Raji (cell line): ENCODE data around the gene CHID1.

Experiments used
- POLR2A ChIP-seq: IDR thresholded peaks from 2 replicates; pipeline ENCODE4 v1.6.1; 2011; ENCODE audit warnings: low read depth, low read length, control low read depth; ENCODE audit not compliant: insufficient read depth

Gene CHID1

GRCh38 chr11:900545-900944, 10.1 kb downstream of the CHID1 start:
- TF ChIP-seq POLR2A: no peak

- no peak for TF ChIP-seq POLR2A
Measured at GRCh38 chr11:899724-900123, 10.9 kb downstream of the CHID1 start.

GRCh38 chr11:898540-899190, 11.9 kb downstream of the CHID1 start:
- no peak for TF ChIP-seq POLR2A

- TF ChIP-seq POLR2A: no peak
Measured at GRCh38 chr11:898143-898511, 12.5 kb downstream of the CHID1 start.

- no peak for TF ChIP-seq POLR2A
Measured at GRCh38 chr11:897253-898142, 13.1 kb downstream of the CHID1 start.

- TF ChIP-seq POLR2A: no peak
Measured at GRCh38 chr11:895331-896110, 15.1 kb downstream of the CHID1 start.

GRCh38 chr11:894575-895201, 15.9 kb downstream of the CHID1 start:
- TF ChIP-seq POLR2A: no peak

- no peak for TF ChIP-seq POLR2A
Measured at GRCh38 chr11:893008-893654, 17.5 kb downstream of the CHID1 start.

GRCh38 chr11:890794-891540, 19.6 kb downstream of the CHID1 start:
- no peak for TF ChIP-seq POLR2A

GRCh38 chr11:889687-890475, 20.7 kb downstream of the CHID1 start:
- TF ChIP-seq POLR2A: no peak

GRCh38 chr11:889257-889656, 21.4 kb downstream of the CHID1 start:
- no peak for TF ChIP-seq POLR2A

GRCh38 chr11:888310-889212, 22.0 kb downstream of the CHID1 start:
- TF ChIP-seq POLR2A: no peak
